Measurements from ENCODE around the gene POLR3B.

GRCh38 chr12:106552228-106552627, 194.7 kb downstream of the POLR3B start:
- TF ChIP-seq, protein P1, sequence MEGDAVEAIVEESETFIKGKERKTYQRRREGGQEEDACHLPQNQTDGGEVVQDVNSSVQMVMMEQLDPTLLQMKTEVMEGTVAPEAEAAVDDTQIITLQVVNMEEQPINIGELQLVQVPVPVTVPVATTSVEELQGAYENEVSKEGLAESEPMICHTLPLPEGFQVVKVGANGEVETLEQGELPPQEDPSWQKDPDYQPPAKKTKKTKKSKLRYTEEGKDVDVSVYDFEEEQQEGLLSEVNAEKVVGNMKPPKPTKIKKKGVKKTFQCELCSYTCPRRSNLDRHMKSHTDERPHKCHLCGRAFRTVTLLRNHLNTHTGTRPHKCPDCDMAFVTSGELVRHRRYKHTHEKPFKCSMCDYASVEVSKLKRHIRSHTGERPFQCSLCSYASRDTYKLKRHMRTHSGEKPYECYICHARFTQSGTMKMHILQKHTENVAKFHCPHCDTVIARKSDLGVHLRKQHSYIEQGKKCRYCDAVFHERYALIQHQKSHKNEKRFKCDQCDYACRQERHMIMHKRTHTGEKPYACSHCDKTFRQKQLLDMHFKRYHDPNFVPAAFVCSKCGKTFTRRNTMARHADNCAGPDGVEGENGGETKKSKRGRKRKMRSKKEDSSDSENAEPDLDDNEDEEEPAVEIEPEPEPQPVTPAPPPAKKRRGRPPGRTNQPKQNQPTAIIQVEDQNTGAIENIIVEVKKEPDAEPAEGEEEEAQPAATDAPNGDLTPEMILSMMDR (IDR thresholded peaks at IDR 0.05), result no peak
- no peak for TF ChIP-seq POLR2A (IDR thresholded peaks at IDR 0.05)

Measured in testis (tissue), 2 donors.